ENCODE results near the gene EPHA3.

DNA sequence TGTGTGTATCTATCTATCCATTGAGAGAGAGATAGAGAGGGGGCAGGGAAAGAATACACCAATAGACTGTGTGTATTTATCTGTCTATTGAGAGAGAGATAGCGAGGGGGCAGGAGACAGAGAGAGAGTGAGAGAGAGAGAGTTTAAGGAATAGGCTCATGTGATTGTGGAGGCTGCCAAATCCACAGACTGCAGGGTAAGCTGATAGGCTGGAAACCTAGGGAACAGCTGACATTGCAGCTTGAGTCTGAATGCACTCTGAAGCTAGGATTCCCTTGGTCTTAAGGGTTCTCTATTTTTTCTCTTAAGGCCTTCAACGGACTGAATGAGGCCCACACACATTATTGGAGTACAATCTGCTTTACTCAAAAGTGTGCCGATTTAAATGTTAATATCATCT is 255.8 kb downstream of the EPHA3 start:
- TF ChIP-seq, protein P1, sequence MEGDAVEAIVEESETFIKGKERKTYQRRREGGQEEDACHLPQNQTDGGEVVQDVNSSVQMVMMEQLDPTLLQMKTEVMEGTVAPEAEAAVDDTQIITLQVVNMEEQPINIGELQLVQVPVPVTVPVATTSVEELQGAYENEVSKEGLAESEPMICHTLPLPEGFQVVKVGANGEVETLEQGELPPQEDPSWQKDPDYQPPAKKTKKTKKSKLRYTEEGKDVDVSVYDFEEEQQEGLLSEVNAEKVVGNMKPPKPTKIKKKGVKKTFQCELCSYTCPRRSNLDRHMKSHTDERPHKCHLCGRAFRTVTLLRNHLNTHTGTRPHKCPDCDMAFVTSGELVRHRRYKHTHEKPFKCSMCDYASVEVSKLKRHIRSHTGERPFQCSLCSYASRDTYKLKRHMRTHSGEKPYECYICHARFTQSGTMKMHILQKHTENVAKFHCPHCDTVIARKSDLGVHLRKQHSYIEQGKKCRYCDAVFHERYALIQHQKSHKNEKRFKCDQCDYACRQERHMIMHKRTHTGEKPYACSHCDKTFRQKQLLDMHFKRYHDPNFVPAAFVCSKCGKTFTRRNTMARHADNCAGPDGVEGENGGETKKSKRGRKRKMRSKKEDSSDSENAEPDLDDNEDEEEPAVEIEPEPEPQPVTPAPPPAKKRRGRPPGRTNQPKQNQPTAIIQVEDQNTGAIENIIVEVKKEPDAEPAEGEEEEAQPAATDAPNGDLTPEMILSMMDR (IDR thresholded peaks at IDR 0.05), result no peak
- no peak for TF ChIP-seq POLR2A (IDR thresholded peaks at IDR 0.05)
